ENCODE measurements around the gene CEBPZOS. TPM values are rescaled to one million over a fixed set of nuclear protein-coding genes. Genes with fewer than 3 reads are reported as not detected.

The CEBPZOS gene
- total RNA-seq, 1 experiment from 2014 or later: 1.5 TPM

GRCh38 chr2:37153224-37153623, 43.1 kb upstream of the CEBPZOS start:
- no peak overlapping the region for H2BK20ac ChIP-seq (ENCODE audit: low read depth, low read length, poor library complexity, severe bottlenecking)
- no peak overlapping the region for H3T11ph ChIP-seq (ENCODE audit: low read length)
- no peak for TF ChIP-seq CTCF (conservative IDR thresholded peaks at IDR 0.05)
- H3K9me3 ChIP-seq (ENCODE audit: control insufficient read depth, low read depth, low read length): no peaks in the 10 kb centered on the region
- H3K27ac Mint-ChIP-seq: no peak overlapping the region
- no peak overlapping the region for H2BK5ac ChIP-seq (ENCODE audit: insufficient read length, low read length)
- peaks cover 39 to 41% of the 10 kb centered on the region in 2 experiments for H3K4me1 Mint-ChIP-seq
- no peak overlapping the region for H2AFZ ChIP-seq (ENCODE audit: low read length)
- H2BK12ac ChIP-seq (ENCODE audit: insufficient read length, low read depth, low read length): no peak overlapping the region
- no peak overlapping the region for H3K56ac ChIP-seq (ENCODE audit: insufficient read length, low read depth, low read length)
- H3K4me1 ChIP-seq (ENCODE audit: insufficient read depth, low read length): no peaks in the 10 kb centered on the region
- peaks cover 5% of the 10 kb centered on the region for H3K79me1 ChIP-seq (ENCODE audit: insufficient read depth, low read depth, low read length, poor library complexity, severe bottlenecking)
- peaks cover 12 to 34% (median 31%) of the 10 kb centered on the region in 3 experiments for H3K36me3 Mint-ChIP-seq (ENCODE audit: insufficient read depth in 1 of 3, low read depth in 3 of 3)
- H4K91ac ChIP-seq (ENCODE audit: insufficient read length, low read depth, low read length): no peak overlapping the region
- no peak overlapping the region for H3K27ac ChIP-seq (ENCODE audit: insufficient read length, low read depth, low read length)
- no peak overlapping the region for H2BK120ac ChIP-seq (ENCODE audit: low read depth, low read length, poor library complexity, severe bottlenecking)
- H3K9me3 Mint-ChIP-seq: no peaks in the 10 kb centered on the region
- no peak overlapping the region for H3K4me3 Mint-ChIP-seq
- H4K5ac ChIP-seq (ENCODE audit: insufficient read length, low read depth, low read length): no peak overlapping the region
- H3K79me2 ChIP-seq (ENCODE audit: insufficient read depth, low read length): no peaks in the 10 kb centered on the region; the same call in 1 of the 2 replicates
- no peak overlapping the region for H3K4ac ChIP-seq (ENCODE audit: low read depth, low read length)
- no peak overlapping the region for H4K8ac ChIP-seq (replicated peaks; ENCODE audit: insufficient read length, low read depth, low read length)
- H3K23me2 ChIP-seq (ENCODE audit: insufficient read length, low read depth, low read length, poor library complexity, severe bottlenecking): peaks cover 9% of the 10 kb centered on the region
- H3K9ac ChIP-seq (ENCODE audit: extremely low read depth, insufficient read length, low read length): no peak overlapping the region
- no peaks in the 10 kb centered on the region for H3K27me3 ChIP-seq (ENCODE audit: insufficient read depth, low read length)
- no peak overlapping the region for H2AK5ac ChIP-seq (ENCODE audit: insufficient read length, low read length)
- H2BK15ac ChIP-seq (ENCODE audit: low read depth, low read length): no peak overlapping the region
- H4K20me1 ChIP-seq (ENCODE audit: control insufficient read depth, insufficient read depth, insufficient read length): no peaks in the 10 kb centered on the region
- no peak for DNase-seq
- H3K4me2 ChIP-seq (ENCODE audit: insufficient read depth, insufficient read length, low read length): no peak overlapping the region
- no peak overlapping the region for H3K14ac ChIP-seq (ENCODE audit: insufficient read depth, low read length)
- no peak overlapping the region for H3K23ac ChIP-seq (ENCODE audit: insufficient read length, low read depth, low read length)
- WGBS (ENCODE audit: extremely low coverage, insufficient read length, low lambda C conversion rate): no CpG with 5 or more reads among the region's 5 CpGs
- no peak overlapping the region for H3K18ac ChIP-seq (ENCODE audit: insufficient read length, low read depth, low read length)
- H3K27me3 Mint-ChIP-seq (ENCODE audit: low read depth): peaks cover 4% of the 10 kb centered on the region; the same call in 1 of the 2 replicates
